Hematopoietic multipotent progenitor cell (in vitro differentiated cells): ENCODE data around the gene DNTTIP2. TPM values are rescaled to one million over a fixed set of nuclear protein-coding genes. Genes with fewer than 3 reads are reported as not detected.
"Not testable (repeated sequence)": the region's sequence is repeated elsewhere in the genome, so short reads cannot be mapped to it uniquely, and the experiment has no call there.

Experiments used
- DNase-seq, 3 donors: peaks; one replicate each; pipeline ENCODE4 v3.0.0-alpha.2; 2011 to 2015; ENCODE audit warnings: low read depth in 2 of 3, low spot score in 2 of 3
- total RNA-seq: library from RNA; depleted of rRNA; stranded (reverse); fragments of >200 nt; gene quantifications from one replicate; pipeline ENCODE4 v1.2.3, GENCODE V29; 2012

Gene DNTTIP2
- total RNA-seq, 1 donor = 8.6 TPM

DNA sequence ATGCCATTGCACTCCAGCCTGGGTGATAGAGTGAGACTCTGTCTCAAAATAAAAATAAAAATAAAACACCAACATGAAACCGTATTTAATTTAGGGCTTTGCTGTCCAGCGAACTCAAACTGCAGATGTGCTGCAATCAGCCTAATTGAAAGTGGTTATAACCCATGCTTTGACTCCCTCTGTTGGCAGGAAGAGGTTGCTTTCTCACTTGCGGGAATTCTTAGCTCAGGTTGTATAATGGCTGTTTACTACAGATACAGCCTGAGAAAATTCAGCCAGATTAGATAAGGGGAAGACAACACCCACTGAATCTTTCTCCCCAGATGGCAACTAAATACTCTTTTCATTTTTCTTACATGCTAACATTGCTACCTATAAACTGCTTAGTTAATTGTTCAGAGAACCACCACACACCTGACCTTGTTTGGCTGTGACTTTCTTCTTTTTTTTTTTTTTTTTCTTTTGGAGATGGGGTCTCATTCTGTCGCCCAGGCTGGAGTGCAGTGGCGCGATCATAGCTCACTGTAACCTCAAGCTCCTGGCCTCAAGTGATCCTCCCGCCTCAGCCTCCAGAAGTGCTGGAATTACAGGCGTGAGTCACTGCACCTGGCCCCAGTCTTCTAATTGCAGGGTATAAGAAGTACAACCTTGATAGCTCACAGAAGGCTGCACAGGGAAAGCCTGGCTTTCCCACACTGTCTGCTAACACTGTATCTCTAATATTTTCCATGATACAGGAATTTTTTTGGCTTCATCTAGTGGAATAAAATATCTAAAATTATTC, 34.6 kb downstream of the DNTTIP2 start:
- DNase-seq = peak; percentile 31 to 81 (median 69)

- no peak for DNase-seq
Measured at GRCh38 chr1:93842750-93843500, 36.1 kb downstream of the DNTTIP2 start.

GRCh38 chr1:93841771-93842170, 37.2 kb downstream of the DNTTIP2 start:
- DNase-seq = no peak

DNA sequence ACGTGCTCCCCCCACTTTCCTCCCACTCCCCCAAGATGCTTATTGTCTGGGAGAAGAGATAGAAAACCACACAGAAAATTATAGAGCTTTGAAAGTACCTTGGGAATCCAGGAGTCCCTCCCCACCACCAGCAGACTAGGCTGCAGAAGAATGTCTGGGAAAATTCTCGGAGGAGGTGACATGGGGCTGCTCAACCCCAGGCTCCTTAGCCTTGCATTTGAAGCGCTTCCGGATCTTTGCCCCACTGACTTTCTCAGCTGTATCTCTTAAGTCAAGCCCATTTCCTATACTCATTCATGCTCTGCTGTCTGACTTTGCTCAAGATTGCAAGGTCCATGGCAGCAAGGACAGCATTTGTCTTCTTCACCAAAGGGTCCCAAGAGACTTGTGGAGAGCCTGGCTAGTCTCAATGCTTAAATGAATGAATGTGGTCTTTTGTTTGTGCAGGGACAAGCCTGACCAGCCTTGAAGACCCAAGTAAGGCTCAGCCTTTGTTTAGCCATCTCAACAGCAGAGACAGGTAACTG, 38.0 kb downstream of the DNTTIP2 start:
- no peak for DNase-seq

- no peak for DNase-seq
Measured at GRCh38 chr1:93839753-93840152, 39.3 kb downstream of the DNTTIP2 start.

GRCh38 chr1:93839307-93839706, 39.7 kb downstream of the DNTTIP2 start:
- DNase-seq = no peak

GRCh38 chr1:93837961-93838360, 41.0 kb downstream of the DNTTIP2 start:
- no peak for DNase-seq

DNA sequence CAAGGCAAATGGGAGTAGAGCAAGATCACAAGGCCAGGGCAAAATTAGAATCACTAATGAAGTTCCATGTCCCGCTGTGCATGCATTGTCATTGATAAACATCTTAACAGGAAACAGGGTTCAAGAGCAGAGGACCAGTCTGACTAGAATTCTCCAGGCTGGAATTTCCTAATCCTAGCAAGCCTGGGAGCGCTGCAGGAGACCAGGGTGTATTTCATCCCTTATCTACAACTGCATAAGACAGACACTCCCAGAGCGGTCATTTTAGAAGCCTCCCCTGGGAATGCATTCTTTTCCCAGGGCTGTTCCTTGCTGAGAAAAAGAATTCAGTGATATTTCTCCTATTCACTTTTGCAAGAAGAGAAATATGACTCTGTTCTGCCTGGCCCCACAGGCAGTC, 45.7 kb downstream of the DNTTIP2 start:
- not testable (repeated sequence) for DNase-seq

DNA sequence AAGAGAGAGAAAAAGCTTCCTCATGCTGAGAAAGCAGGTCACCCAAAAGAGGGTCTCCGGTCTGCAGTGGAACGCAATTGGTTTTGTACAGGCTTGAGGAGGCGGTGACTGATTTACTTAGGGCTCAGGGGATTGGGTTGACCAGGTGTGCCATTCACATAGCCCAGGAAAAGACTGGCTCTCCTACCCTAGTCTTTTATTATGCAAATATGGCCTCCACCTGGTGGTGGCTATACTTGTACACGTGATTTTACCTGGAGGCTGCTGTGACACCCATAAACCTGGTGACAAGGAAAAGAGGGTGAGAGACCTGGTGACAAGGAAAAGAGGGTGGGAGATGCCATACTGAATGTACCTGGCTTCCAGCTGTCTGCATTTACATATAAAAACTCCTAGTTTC, 49.9 kb downstream of the DNTTIP2 start:
- no peak for DNase-seq

DNA sequence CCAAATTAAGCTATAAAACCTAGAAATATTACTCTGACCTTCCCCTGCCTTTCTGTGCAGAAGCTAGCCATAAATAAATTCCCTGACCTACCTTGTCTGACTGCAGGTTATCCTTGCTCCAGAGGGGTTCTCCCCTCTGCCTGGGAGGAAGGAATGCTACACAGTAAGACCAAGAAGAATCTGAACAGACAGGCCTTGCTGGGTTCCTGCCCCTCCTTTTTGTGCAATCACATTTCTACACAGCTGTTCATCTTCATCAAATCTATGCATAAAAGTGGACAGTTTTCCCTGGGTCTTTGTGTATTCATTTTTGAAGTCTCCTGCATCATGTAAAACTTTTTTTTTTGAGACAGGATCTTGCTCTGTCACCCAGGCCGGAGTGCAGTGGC, 50.6 kb downstream of the DNTTIP2 start:
- DNase-seq = no peak

DNA sequence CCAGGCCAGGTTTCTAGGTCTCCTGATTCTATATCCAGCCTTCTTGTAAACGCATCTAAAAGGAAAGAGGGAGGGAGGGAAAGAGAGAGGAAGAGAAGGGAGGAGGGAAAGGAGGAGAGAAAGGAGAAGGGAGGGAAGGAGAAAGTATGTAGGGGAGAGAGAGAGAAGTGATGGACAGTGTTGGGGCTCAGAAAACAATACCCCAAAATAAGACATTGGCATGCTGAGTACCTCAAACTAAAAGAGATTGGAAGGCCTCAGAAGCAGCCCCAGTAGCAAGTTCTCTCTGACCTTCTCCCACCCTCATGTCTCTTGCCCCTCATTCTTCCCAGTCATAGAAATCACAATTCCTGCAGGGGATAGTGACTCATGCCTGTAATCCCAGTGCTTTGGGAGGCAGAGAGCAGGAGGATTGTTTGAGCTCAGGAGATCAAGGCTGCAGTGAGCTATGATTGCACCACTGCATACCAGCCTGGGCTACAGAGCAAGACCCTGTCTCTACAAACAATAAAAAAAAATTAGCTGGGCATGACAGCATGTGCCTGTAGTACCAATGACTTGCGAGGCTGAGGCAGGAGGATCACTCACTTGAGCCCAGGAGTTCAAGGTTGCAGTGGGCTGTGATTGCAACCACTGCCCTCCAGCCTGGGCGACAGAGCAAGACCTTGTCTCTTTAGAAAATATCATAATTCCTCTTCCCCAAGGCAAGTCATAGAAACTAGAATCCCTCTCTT, 51.2 kb downstream of the DNTTIP2 start:
- no peak for DNase-seq

DNA sequence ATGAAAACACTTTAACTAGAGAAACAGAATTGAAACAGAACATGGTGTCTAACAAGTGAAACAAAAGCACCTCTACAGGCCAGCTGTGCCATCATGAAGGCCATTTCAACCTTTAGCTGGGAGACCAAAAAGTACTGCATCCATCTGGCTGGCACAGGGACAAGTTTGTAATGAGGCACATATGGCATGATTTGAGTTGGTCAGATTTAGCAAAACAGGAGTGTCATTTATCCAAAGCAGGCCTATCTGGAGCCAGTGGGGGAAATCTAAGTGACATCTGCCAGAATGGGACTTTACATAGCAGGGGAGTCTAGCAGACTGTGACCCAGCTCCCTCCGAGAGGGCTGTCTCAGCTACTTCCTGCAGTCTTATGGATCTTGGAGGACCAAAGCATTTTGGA, 51.9 kb downstream of the DNTTIP2 start:
- DNase-seq = no peak

DNA sequence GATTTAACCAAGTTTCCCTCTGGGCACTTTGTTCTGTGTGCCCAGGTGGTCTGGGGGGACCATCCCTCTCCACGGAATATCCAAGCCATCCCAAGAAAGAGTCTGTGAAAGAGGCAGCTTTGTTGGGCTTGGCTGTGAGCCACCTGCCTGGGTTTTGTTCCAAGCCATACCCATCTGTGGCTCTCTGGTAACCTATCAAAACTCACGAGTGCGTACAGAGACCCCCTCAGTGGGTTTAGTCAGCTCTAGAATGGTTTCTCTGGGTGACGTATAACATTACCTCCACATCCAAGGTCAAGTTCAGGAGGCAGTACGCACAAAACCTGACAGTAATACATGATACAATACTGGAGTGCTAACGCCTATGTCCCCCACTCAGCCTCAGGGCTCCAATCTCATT, 54.2 kb downstream of the DNTTIP2 start:
- no peak for DNase-seq

DNA sequence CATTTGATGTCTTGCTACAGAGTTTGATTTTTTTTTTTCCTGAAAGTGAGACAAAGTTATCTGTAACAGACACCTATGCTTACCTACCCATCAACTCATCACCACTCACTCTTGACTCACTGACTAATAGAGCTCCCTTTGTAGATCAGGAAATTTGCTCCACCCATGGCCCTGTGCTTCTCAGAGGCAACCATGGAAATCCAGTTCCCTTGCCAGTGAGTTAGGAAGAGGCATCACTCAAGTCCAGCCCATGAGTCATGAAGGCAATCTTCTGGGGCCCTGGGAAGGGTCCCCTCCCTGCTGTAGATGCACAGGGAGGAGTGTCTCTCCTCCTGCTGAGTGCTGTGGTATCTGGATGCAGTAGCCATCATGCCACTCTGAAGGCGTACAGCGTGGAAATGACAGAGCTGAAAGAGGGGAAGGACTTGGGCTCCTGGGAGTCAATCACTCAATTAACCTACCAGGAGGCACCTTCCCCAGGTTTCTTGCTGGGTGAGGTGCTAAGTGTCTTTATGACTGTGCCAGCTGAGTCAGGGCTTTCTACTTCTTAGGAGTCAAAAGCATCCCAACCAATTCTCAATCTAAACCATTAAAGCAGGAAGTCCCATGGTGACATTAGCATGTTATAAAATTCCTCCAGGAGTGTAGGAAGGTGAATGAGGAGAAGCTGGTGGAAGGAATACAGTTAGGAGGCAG, 56.1 kb downstream of the DNTTIP2 start:
- DNase-seq = no peak

GRCh38 chr1:93821423-93822144, 57.4 kb downstream of the DNTTIP2 start:
- DNase-seq = no peak

DNA sequence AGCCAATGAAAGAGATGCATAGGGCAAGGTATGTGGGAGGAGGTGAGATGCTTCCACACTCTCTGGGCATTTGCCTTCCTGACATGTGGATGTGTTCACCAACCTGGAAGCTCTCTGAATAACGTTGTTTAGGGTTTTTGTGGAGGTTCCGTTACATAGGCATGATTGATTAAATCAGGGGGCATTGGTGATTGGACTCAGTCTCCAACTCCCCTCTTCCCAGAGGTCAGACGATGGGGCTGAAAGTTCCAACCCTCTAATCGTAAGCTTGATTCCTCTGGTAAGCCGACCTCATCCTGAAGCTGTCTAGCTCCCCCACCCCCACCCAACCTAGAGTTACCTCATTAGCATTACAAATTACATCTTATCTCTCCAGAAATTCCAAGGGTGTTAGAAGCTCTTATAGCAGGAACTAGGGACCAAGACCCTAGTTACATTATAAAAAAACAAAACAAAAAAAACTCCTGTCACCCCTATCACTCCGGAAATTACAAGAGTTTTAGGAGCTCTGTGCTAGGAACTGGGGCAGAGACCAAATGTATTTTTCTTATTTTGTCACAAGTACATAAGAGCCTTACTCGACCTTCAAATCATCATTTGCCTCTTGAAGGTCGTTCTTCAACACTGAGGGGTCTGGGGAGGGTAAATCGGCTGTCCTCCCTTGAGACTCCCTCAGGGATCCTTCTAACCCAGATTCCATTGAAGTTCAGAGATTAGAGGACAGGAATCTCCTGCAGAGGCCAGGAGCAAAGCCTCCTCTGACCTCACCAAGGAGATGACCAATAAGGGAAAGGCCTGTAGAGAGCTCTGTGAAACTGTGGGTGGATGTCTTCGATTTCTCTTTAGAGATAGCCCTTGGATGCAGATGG, 58.2 kb downstream of the DNTTIP2 start:
- no peak for DNase-seq

GRCh38 chr1:93818570-93818959, 60.4 kb downstream of the DNTTIP2 start:
- DNase-seq = no peak

DNA sequence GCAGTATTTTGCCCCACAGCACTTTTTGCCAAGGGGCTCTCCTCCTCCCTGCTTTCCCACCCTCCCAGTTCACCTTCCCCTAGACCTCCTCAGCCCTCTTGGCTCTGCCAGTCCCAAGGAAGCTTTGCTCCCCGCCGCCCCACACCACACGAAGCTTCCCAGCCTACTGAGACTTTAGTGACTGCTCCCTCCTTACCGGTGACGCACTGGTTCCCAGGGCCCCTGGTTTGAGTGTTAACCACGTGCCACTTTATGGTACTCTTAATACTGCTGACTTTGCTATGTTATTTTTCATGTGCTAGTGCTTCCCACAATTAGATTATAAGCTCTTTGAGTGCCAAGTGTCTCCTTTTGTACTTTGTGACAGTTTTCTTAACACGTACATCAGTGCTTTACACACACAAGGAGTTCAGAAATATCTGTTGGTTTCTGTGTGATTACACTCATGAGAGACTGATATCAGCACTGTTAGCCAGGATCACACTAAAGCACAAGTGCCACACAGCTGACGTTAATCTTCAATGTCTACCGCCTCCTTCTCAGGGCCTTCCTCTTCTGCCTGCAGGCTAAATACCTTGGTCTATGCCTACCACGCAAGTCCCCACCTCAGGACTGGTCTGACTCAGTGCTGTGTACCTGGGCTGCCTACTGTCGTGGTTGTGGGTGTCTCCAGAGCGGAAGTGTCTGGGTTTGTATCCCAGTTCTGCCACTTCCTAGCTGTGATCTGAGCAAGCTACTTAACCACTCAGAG, 61.0 kb downstream of the DNTTIP2 start:
- peak in 2 of 3 donors; percentile 26 to 45 for DNase-seq
